Activated T-cell treated with anti-CD3 and anti-CD28 coated beads, Interleukin-2, amount 50 U/mL, for 72 hours (primary cell): ENCODE results near the gene BATF. TPM values are rescaled to one million over a fixed set of nuclear protein-coding genes. Genes with fewer than 3 reads are reported as not detected.

Experiments
- ATAC-seq, 2 donors: fragments of 150-1000 bp; cut with Tn5 transposase; replicated peaks in 1 of 2; 2 replicates each; pipeline ENCODE4 v1.10.0; 2021; ENCODE audit warnings: moderate library complexity in 2 of 2, mild to moderate bottlenecking in 1 of 2
- DNase-seq, 2 donors: peaks; one replicate each; pipeline ENCODE4 v3.0.0; 2021 to 2022; ENCODE audit warnings: mixed read lengths in 1 of 2
- H3K27ac Mint-ChIP-seq: one replicate; pipeline ENCODE4 v1.8.0; 2022; ENCODE audit warnings: mild to moderate bottlenecking, moderate library complexity, mixed read lengths
- H3K27me3 Mint-ChIP-seq: one replicate; pipeline ENCODE4 v1.8.0; 2022; ENCODE audit warnings: low read depth, mixed read lengths
- H3K36me3 Mint-ChIP-seq, 2 donors: one replicate each; pipeline ENCODE4 v1.8.0; 2022; ENCODE audit warnings: mixed read lengths in 2 of 2, mild to moderate bottlenecking in 1 of 2; ENCODE audit not compliant: insufficient read depth in 2 of 2
- H3K4me1 Mint-ChIP-seq: one replicate; pipeline ENCODE4 v1.8.0; 2022; ENCODE audit warnings: low read depth, mixed read lengths
- H3K4me3 Mint-ChIP-seq, 2 donors: one replicate each; pipeline ENCODE4 v1.8.0; 2022; ENCODE audit warnings: mild to moderate bottlenecking in 2 of 2, mixed read lengths in 2 of 2, moderate library complexity in 2 of 2
- H3K9me3 Mint-ChIP-seq, 2 donors: one replicate each; pipeline ENCODE4 v1.8.0; 2022; ENCODE audit warnings: mixed read lengths in 2 of 2
- total RNA-seq, 2 donors: library from RNA; stranded (reverse); gene quantifications; one replicate each; pipeline ENCODE4 v1.2.3, GENCODE V29; 2022

The BATF gene
- total RNA-seq, 2 donors from 2014 or later = 171 to 185 TPM

GRCh38 chr14:75543786-75544185 is 21.5 kb downstream of the BATF start:
- peak overlapping the region; percentile 94 for H3K27ac Mint-ChIP-seq
- peaks cover 19 to 33% of the 10 kb centered on the region in 2 donors for H3K36me3 Mint-ChIP-seq
- no peak for ATAC-seq
- H3K27me3 Mint-ChIP-seq = no peaks in the 10 kb centered on the region
- peaks cover 89% of the 10 kb centered on the region for H3K4me1 Mint-ChIP-seq
- H3K9me3 Mint-ChIP-seq = no peaks in the 10 kb centered on the region
- peak in 1 of 2 donors; percentile 15 for DNase-seq
- peak overlapping the region; percentile 61 to 79 for H3K4me3 Mint-ChIP-seq

- Mint-ChIP-seq H3K4me3 (peak overlapping the region; percentile 24 to 48), H3K27me3 (no peaks in the 10 kb centered on the region), H3K4me1 (peaks cover 89% of the 10 kb centered on the region), H3K27ac (peak overlapping the region; percentile 91), H3K9me3 (no peaks in the 10 kb centered on the region), H3K36me3 (peaks cover 19 to 29% of the 10 kb centered on the region in 2 donors)
- DNase-seq = no peak
- no peak for ATAC-seq
Measured at GRCh38 chr14:75545907-75546306, 23.6 kb downstream of the BATF start.

- peaks cover 17 to 27% of the 10 kb centered on the region in 2 donors for H3K36me3 Mint-ChIP-seq
- H3K27ac Mint-ChIP-seq = peak overlapping the region; percentile 81
- H3K4me3 Mint-ChIP-seq = peak overlapping the region in 1 of 2 donors; percentile 78
- peaks cover 87% of the 10 kb centered on the region for H3K4me1 Mint-ChIP-seq
- H3K27me3 Mint-ChIP-seq = no peaks in the 10 kb centered on the region
- no peaks in the 10 kb centered on the region for H3K9me3 Mint-ChIP-seq
- DNase-seq (no peak), ATAC-seq (no peak)
Measured at GRCh38 chr14:75547552-75548250, 25.4 kb downstream of the BATF start.

GRCh38 chr14:75548544-75548943 is 26.3 kb downstream of the BATF start:
- Mint-ChIP-seq H3K9me3 (no peaks in the 10 kb centered on the region), H3K27ac (peak overlapping the region; percentile 92), H3K27me3 (no peaks in the 10 kb centered on the region), H3K4me3 (peak overlapping the region; percentile 50 to 78), H3K36me3 (peaks cover 17 to 27% of the 10 kb centered on the region in 2 donors), H3K4me1 (peaks cover 87% of the 10 kb centered on the region)
- DNase-seq = no peak
- peak; percentile 5 to 10 for ATAC-seq

- Mint-ChIP-seq H3K4me3 (peak overlapping the region; percentile 50 to 78), H3K4me1 (peaks cover 87% of the 10 kb centered on the region), H3K27ac (peak overlapping the region; percentile 92), H3K36me3 (peaks cover 17 to 27% of the 10 kb centered on the region in 2 donors), H3K9me3 (no peaks in the 10 kb centered on the region), H3K27me3 (no peaks in the 10 kb centered on the region)
- DNase-seq (peak; percentile 48 to 55), ATAC-seq (peak; percentile 69 to 70)
Measured at GRCh38 chr14:75549169-75549568, 26.9 kb downstream of the BATF start.

GRCh38 chr14:75551021-75551420 is 28.8 kb downstream of the BATF start:
- Mint-ChIP-seq H3K36me3 (peaks cover 14 to 24% of the 10 kb centered on the region in 2 donors), H3K4me3 (peak overlapping the region in 1 of 2 donors; percentile 78)

GRCh38 chr14:75553157-75553556 is 30.9 kb downstream of the BATF start:
- H3K27ac Mint-ChIP-seq = peak overlapping the region; percentile 38
- H3K4me3 Mint-ChIP-seq = peak overlapping the region; percentile 8 to 19
- H3K4me1 Mint-ChIP-seq = peaks cover 91% of the 10 kb centered on the region
- H3K9me3 Mint-ChIP-seq = peaks cover 0 to 3% of the 10 kb centered on the region in 2 donors
- ATAC-seq = peak in 1 of 2 donors; percentile 12
- H3K27me3 Mint-ChIP-seq = no peaks in the 10 kb centered on the region
- peaks cover 9 to 16% of the 10 kb centered on the region in 2 donors for H3K36me3 Mint-ChIP-seq
- no peak for DNase-seq

More at GRCh38 chr14:75551021-75551420, 28.8 kb downstream of the BATF start:
- H3K27me3 Mint-ChIP-seq = no peaks in the 10 kb centered on the region
- DNase-seq (no peak), ATAC-seq (peak in 1 of 2 donors; percentile 6)
- H3K27ac Mint-ChIP-seq = peak overlapping the region; percentile 98
- H3K9me3 Mint-ChIP-seq = no peaks in the 10 kb centered on the region
- H3K4me1 Mint-ChIP-seq = peaks cover 94% of the 10 kb centered on the region

GRCh38 chr14:75553761-75554364 is 31.6 kb downstream of the BATF start:
- Mint-ChIP-seq H3K9me3 (peaks cover 0 to 3% of the 10 kb centered on the region in 2 donors), H3K4me3 (no peak overlapping the region), H3K27me3 (no peaks in the 10 kb centered on the region), H3K36me3 (peaks cover 8 to 18% of the 10 kb centered on the region in 2 donors), H3K4me1 (peaks cover 91% of the 10 kb centered on the region), H3K27ac (no peak overlapping the region)
- DNase-seq (no peak), ATAC-seq (no peak)

GRCh38 chr14:75554482-75554881 is 32.2 kb downstream of the BATF start:
- Mint-ChIP-seq H3K27me3 (no peaks in the 10 kb centered on the region), H3K36me3 (peaks cover 7 to 22% of the 10 kb centered on the region in 2 donors)

GRCh38 chr14:75558440-75558839 is 36.2 kb downstream of the BATF start:
- Mint-ChIP-seq H3K27ac (peak overlapping the region; percentile 83), H3K4me1 (peaks cover 93% of the 10 kb centered on the region), H3K9me3 (peaks cover 4 to 7% of the 10 kb centered on the region in 2 donors), H3K27me3 (no peaks in the 10 kb centered on the region), H3K4me3 (peak overlapping the region; percentile 9 to 38), H3K36me3 (peaks cover 4 to 24% of the 10 kb centered on the region in 2 donors)
- ATAC-seq (no peak), DNase-seq (peak in 1 of 2 donors; percentile 50)

More at GRCh38 chr14:75554482-75554881, 32.2 kb downstream of the BATF start:
- H3K4me1 Mint-ChIP-seq = peaks cover 91% of the 10 kb centered on the region
- peaks cover 0 to 3% of the 10 kb centered on the region in 2 donors for H3K9me3 Mint-ChIP-seq
- DNase-seq (no peak), ATAC-seq (no peak)
- H3K27ac Mint-ChIP-seq = no peak overlapping the region
- no peak overlapping the region for H3K4me3 Mint-ChIP-seq

- peak overlapping the region; percentile 77 to 85 for H3K4me3 Mint-ChIP-seq
- H3K27ac Mint-ChIP-seq = peak overlapping the region; percentile 97
- H3K36me3 Mint-ChIP-seq = peaks cover 4 to 24% of the 10 kb centered on the region in 2 donors
- H3K27me3 Mint-ChIP-seq = no peaks in the 10 kb centered on the region
- no peak for DNase-seq
- peaks cover 4 to 7% of the 10 kb centered on the region in 2 donors for H3K9me3 Mint-ChIP-seq
- peaks cover 96% of the 10 kb centered on the region for H3K4me1 Mint-ChIP-seq
- no peak for ATAC-seq
Measured at GRCh38 chr14:75559045-75559444, 36.8 kb downstream of the BATF start.

GRCh38 chr14:75559451-75560222 is 37.4 kb downstream of the BATF start:
- H3K4me1 Mint-ChIP-seq = peaks cover 94% of the 10 kb centered on the region
- peaks cover 4 to 23% of the 10 kb centered on the region in 2 donors for H3K36me3 Mint-ChIP-seq
- ATAC-seq (peak; percentile 68 to 69), DNase-seq (peak; percentile 76 to 86)
- peaks cover 4 to 7% of the 10 kb centered on the region in 2 donors for H3K9me3 Mint-ChIP-seq
- no peaks in the 10 kb centered on the region for H3K27me3 Mint-ChIP-seq
- H3K4me3 Mint-ChIP-seq = peak overlapping the region; percentile 77 to 85
- H3K27ac Mint-ChIP-seq = peak overlapping the region; percentile 97
